HEK293 (cell line): ENCODE results near the gene ADGRL1.

Experiments
- ATF2 ChIP-seq: fragments of 450-650 bp; formaldehyde crosslinking; IDR thresholded peaks from 2 replicates; pipeline ENCODE4 v1.5.1; 2016; ENCODE audit warnings: missing biosample characterization, missing genetic modification characterization, low read depth
- BCL11B ChIP-seq: fragments of 450-650 bp; formaldehyde crosslinking; IDR thresholded peaks from 2 replicates; pipeline ENCODE4 v1.5.1; 2016; ENCODE audit warnings: low read depth, missing biosample characterization, missing genetic modification characterization
- FEZF1 ChIP-seq: fragments of 450-650 bp; formaldehyde crosslinking; IDR thresholded peaks from 2 replicates; pipeline ENCODE4 v1.5.1; 2016; ENCODE audit warnings: missing biosample characterization, missing genetic modification characterization
- HOXA7 ChIP-seq: sonication (generic); formaldehyde crosslinking; IDR thresholded peaks from 2 replicates; pipeline ENCODE4 v1.8.1; 2022; ENCODE audit warnings: missing genetic modification reagents, borderline replicate concordance
- IKZF3 ChIP-seq: fragments of 450-650 bp; IDR thresholded peaks from 2 replicates; pipeline ENCODE4 v1.5.0; 2018; ENCODE audit warnings: missing biosample characterization, mild to moderate bottlenecking, missing genetic modification characterization, moderate library complexity
- INSM2 ChIP-seq: fragments of 450-650 bp; formaldehyde crosslinking; IDR thresholded peaks from 2 replicates; pipeline ENCODE4 v1.5.1; 2016; ENCODE audit warnings: missing biosample characterization, missing genetic modification characterization
- MEIS1 ChIP-seq: sonication (generic); formaldehyde crosslinking; IDR thresholded peaks from 2 replicates; pipeline ENCODE4 v1.8.1; 2022; ENCODE audit warnings: missing genetic modification reagents, mild to moderate bottlenecking, borderline replicate concordance
- PRDM1 ChIP-seq: fragments of 450-650 bp; formaldehyde crosslinking; IDR thresholded peaks from 2 replicates; pipeline ENCODE4; 2016; ENCODE audit warnings: missing biosample characterization, missing genetic modification characterization
- SCRT2 ChIP-seq: fragments of 450-650 bp; formaldehyde crosslinking; IDR thresholded peaks from 2 replicates; pipeline ENCODE4 v1.5.1; 2016; ENCODE audit warnings: missing biosample characterization, missing genetic modification characterization
- SP2 ChIP-seq: fragments of 450-650 bp; formaldehyde crosslinking; IDR thresholded peaks from 2 replicates; pipeline ENCODE4 v1.5.1; 2016; ENCODE audit warnings: missing biosample characterization, missing genetic modification characterization
- SP3 ChIP-seq: fragments of 450-650 bp; formaldehyde crosslinking; IDR thresholded peaks from 2 replicates; pipeline ENCODE4 v1.5.1; 2016; ENCODE audit warnings: missing biosample characterization, missing genetic modification characterization
- WT1 ChIP-seq: fragments of 450-650 bp; formaldehyde crosslinking; IDR thresholded peaks from 2 replicates; pipeline ENCODE4 v1.5.1; 2016; ENCODE audit warnings: missing biosample characterization, missing genetic modification characterization
- ZBTB1 ChIP-seq: fragments of 450-650 bp; formaldehyde crosslinking; IDR thresholded peaks from 2 replicates; pipeline ENCODE4 v1.5.1; 2016; ENCODE audit warnings: missing biosample characterization, missing genetic modification characterization
- ZBTB6 ChIP-seq: fragments of 450-650 bp; formaldehyde crosslinking; IDR thresholded peaks from 2 replicates; pipeline ENCODE4 v1.5.1; 2017; ENCODE audit warnings: missing biosample characterization, missing genetic modification characterization
- ZNF112 ChIP-seq: fragments of 450-650 bp; formaldehyde crosslinking; IDR thresholded peaks from 2 replicates; pipeline ENCODE4 v1.5.0; 2017; ENCODE audit warnings: missing biosample characterization, missing genetic modification characterization
- ZNF133 ChIP-seq: fragments of 450-650 bp; formaldehyde crosslinking; IDR thresholded peaks from 2 replicates; pipeline ENCODE4 v1.5.1; 2016; ENCODE audit warnings: missing biosample characterization, missing genetic modification characterization
- ZNF311 ChIP-seq: fragments of 450-650 bp; formaldehyde crosslinking; IDR thresholded peaks from 2 replicates; pipeline ENCODE4 v1.5.1; 2017; ENCODE audit warnings: missing biosample characterization, missing genetic modification characterization, borderline replicate concordance
- ZNF350 ChIP-seq: fragments of 450-650 bp; formaldehyde crosslinking; IDR thresholded peaks from 2 replicates; pipeline ENCODE4 v1.5.0; 2017; ENCODE audit warnings: missing biosample characterization, mild to moderate bottlenecking, missing genetic modification characterization
- ZNF514 ChIP-seq: fragments of 450-650 bp; formaldehyde crosslinking; IDR thresholded peaks from 2 replicates; pipeline ENCODE4 v1.5.1; 2016; ENCODE audit warnings: missing biosample characterization, missing genetic modification characterization
- ZNF549 ChIP-seq: fragments of 450-650 bp; IDR thresholded peaks from 2 replicates; pipeline ENCODE4 v1.5.1; 2018; ENCODE audit warnings: missing biosample characterization, missing genetic modification characterization, mild to moderate bottlenecking, inconsistent platforms, moderate library complexity
- ZNF560 ChIP-seq: fragments of 450-650 bp; formaldehyde crosslinking; IDR thresholded peaks from 2 replicates; pipeline ENCODE4 v1.5.1; 2017; ENCODE audit warnings: missing biosample characterization, missing genetic modification characterization, borderline replicate concordance
- ZNF692 ChIP-seq: fragments of 450-650 bp; formaldehyde crosslinking; IDR thresholded peaks from 2 replicates; pipeline ENCODE4 v1.5.1; 2016; ENCODE audit warnings: missing biosample characterization, missing genetic modification characterization
- ZNF785 ChIP-seq: fragments of 450-650 bp; formaldehyde crosslinking; IDR thresholded peaks from 2 replicates; pipeline ENCODE4 v1.5.1; 2016; ENCODE audit warnings: missing biosample characterization, missing genetic modification characterization
- ZNF830 ChIP-seq: fragments of 450-650 bp; IDR thresholded peaks from 2 replicates; pipeline ENCODE4 v1.5.0; 2018; ENCODE audit warnings: missing biosample characterization, missing genetic modification characterization, low read depth, mild to moderate bottlenecking, moderate library complexity
- TF ChIP-seq, protein P1 (sequence below): fragments of 450-650 bp; formaldehyde crosslinking; IDR thresholded peaks from 2 replicates; pipeline ENCODE4 v1.5.1; 2017; ENCODE audit warnings: missing biosample characterization, missing genetic modification characterization
- TF ChIP-seq, protein P2 (sequence below): fragments of 450-650 bp; formaldehyde crosslinking; IDR thresholded peaks from 2 replicates; pipeline ENCODE4 v1.5.1; 2016; ENCODE audit warnings: missing biosample characterization, missing genetic modification characterization
- TF ChIP-seq, protein P3 (sequence below): fragments of 450-650 bp; formaldehyde crosslinking; IDR thresholded peaks from 2 replicates; pipeline ENCODE4 v1.5.1; 2016; ENCODE audit warnings: missing biosample characterization, missing genetic modification characterization

Gene ADGRL1

DNA sequence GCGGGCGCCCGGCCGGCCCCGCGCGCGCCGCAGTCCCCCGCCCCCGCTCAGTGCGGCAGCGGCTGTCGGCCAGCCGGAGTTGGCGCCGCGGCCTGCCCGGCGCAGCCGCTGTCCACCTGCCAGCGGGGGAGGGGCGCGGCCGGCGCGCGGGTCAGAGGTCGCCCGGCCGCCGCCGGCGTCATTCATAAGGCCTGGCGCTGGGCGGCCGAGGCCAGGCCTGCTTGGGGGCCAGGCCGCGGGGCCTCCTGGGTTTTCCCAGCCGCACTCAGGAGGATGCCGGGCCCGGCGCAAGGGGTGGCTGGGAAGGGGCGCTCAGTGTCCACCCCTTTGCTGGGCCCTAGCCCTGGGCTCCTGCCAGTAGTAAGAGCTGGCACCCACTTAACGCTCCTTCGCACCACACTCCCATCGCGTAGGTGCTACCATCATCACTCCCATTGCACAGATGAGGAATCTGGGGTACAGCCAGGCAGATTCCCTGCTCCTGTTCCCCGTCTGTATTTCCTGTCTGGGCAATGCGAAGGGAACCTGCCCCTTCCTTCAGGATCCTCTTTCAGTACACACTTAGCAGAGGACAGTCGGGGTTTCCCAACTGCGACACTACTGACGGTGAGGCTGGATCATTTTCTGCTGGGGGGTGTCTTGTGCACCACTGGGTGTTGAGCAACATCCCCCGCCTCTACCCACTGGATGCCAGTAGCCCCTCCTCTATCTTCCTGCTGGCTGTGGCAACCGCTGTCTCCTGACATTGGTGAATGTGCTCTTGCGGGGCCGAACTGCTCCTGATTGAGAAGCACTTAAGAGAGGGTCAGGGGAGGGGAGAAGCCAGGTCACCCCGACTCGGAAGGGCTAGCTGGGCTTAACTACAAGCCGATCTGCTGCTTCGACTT lies 87.6 kb downstream of the ADGRL1 start (continued):
- TF ChIP-seq ATF2 (tag by site-specific recombination) (no peak), PRDM1 (no peak), SP3 (tag by site-specific recombination) (no peak), ZNF830 (tag by site-specific recombination) (no peak), ZNF311 (tag by site-specific recombination) (no peak), IKZF3 (tag by site-specific recombination) (peak; percentile 65), INSM2 (tag by site-specific recombination) (0 out of 2 replicates have a peak, but pooled peaks have one; percentile 44), ZBTB1 (no peak), BCL11B (tag by site-specific recombination) (peak; percentile 57; the same call in 1 of the 2 replicates), ZBTB6 (tag by site-specific recombination) (no peak), ZNF112 (no peak), ZNF514 (no peak), FEZF1 (tag by site-specific recombination) (no peak), MEIS1 (no peak), ZNF785 (tag by site-specific recombination) (no peak), ZNF692 (tag by site-specific recombination) (peak; percentile 64), SCRT2 (tag by site-specific recombination) (no peak), SP2 (tag by site-specific recombination) (peak; percentile 49), ZNF133 (tag by site-specific recombination) (no peak), ZNF549 (tag by site-specific recombination) (no peak), ZNF560 (tag by site-specific recombination) (no peak), ZNF350 (tag by site-specific recombination) (no peak), WT1 (tag by site-specific recombination) (no peak), HOXA7 (CRISPR knock-in tag) (no peak)
- TF ChIP-seq, protein P1, sequence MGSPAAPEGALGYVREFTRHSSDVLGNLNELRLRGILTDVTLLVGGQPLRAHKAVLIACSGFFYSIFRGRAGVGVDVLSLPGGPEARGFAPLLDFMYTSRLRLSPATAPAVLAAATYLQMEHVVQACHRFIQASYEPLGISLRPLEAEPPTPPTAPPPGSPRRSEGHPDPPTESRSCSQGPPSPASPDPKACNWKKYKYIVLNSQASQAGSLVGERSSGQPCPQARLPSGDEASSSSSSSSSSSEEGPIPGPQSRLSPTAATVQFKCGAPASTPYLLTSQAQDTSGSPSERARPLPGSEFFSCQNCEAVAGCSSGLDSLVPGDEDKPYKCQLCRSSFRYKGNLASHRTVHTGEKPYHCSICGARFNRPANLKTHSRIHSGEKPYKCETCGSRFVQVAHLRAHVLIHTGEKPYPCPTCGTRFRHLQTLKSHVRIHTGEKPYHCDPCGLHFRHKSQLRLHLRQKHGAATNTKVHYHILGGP (tag by site-specific recombination) = no peak
- TF ChIP-seq, protein P2, sequence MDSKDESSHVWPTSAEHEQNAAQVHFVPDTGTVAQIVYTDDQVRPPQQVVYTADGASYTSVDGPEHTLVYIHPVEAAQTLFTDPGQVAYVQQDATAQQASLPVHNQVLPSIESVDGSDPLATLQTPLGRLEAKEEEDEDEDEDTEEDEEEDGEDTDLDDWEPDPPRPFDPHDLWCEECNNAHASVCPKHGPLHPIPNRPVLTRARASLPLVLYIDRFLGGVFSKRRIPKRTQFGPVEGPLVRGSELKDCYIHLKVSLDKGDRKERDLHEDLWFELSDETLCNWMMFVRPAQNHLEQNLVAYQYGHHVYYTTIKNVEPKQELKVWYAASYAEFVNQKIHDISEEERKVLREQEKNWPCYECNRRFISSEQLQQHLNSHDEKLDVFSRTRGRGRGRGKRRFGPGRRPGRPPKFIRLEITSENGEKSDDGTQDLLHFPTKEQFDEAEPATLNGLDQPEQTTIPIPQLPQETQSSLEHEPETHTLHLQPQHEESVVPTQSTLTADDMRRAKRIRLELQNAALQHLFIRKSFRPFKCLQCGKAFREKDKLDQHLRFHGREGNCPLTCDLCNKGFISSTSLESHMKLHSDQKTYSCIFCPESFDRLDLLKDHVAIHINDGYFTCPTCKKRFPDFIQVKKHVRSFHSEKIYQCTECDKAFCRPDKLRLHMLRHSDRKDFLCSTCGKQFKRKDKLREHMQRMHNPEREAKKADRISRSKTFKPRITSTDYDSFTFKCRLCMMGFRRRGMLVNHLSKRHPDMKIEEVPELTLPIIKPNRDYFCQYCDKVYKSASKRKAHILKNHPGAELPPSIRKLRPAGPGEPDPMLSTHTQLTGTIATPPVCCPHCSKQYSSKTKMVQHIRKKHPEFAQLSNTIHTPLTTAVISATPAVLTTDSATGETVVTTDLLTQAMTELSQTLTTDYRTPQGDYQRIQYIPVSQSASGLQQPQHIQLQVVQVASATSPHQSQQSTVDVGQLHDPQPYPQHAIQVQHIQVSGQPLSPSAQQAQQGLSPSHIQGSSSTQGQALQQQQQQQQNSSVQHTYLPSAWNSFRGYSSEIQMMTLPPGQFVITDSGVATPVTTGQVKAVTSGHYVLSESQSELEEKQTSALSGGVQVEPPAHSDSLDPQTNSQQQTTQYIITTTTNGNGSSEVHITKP (tag by site-specific recombination) = peak; percentile 94
- TF ChIP-seq, protein P3, sequence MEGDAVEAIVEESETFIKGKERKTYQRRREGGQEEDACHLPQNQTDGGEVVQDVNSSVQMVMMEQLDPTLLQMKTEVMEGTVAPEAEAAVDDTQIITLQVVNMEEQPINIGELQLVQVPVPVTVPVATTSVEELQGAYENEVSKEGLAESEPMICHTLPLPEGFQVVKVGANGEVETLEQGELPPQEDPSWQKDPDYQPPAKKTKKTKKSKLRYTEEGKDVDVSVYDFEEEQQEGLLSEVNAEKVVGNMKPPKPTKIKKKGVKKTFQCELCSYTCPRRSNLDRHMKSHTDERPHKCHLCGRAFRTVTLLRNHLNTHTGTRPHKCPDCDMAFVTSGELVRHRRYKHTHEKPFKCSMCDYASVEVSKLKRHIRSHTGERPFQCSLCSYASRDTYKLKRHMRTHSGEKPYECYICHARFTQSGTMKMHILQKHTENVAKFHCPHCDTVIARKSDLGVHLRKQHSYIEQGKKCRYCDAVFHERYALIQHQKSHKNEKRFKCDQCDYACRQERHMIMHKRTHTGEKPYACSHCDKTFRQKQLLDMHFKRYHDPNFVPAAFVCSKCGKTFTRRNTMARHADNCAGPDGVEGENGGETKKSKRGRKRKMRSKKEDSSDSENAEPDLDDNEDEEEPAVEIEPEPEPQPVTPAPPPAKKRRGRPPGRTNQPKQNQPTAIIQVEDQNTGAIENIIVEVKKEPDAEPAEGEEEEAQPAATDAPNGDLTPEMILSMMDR (tag by site-specific recombination) = no peak
